HG03457 (cell line): Measurements from ENCODE around the gene IFT88.

Experiments
- ATAC-seq: cut with Tn5 transposase; IDR thresholded peaks from one replicate; pipeline ENCODE4 v1.9.1; 2021; ENCODE audit warnings: moderate number of reproducible peaks; ENCODE audit not compliant: unreplicated experiment

Gene IFT88

DNA sequence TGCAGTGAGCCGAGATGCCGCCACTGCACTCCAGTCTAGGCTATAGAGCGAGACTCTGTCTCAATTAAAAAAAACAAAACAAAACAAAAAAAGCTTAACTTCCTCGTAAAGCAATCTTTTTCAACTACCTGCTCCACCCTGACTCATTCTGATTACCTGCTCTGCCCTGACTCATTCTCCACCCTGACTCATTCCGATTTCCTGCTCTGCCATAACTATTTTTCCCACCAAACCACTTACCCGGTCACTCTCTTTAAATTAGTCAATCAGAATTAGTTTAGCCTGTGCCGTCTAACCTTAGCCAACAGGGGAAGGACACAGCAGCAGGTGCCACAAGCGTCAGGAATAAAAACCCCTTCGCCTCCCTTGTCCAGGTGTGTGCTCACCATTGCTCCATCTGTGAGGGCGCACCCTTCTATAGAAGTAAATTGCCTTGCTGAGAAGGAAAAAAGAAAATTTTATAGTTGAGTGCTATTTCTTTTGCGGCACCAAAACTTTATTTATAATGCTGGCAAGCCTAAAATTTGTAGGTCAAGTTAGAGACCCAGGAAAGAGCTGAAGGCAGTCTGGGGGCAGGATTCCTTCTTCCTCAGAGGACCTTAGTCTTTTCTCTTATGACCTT is 1.7 kb upstream of the IFT88 start:
- no peak for ATAC-seq

DNA sequence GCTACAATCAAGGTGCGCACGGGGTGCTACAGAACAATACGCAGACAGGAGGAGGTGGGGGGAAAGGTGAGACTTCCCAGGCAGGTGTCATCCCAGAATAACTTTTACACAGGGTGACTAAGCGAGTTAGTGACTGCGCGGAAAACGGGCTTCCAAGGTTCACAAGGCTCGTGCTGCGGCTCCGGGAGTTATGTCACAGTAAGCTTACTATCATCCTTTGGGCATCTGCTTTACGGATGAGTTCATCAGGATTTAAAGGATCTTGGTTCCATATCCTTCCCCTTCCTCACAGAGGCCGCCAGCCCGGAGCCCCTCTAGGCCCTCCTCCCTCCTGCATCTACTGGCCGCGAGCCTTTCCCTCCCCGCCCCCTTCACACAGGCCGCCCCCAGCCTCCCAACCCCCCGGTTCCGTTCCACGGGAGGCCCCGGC is 474 bp upstream of the IFT88 start:
- ATAC-seq, result peak; percentile 26

DNA sequence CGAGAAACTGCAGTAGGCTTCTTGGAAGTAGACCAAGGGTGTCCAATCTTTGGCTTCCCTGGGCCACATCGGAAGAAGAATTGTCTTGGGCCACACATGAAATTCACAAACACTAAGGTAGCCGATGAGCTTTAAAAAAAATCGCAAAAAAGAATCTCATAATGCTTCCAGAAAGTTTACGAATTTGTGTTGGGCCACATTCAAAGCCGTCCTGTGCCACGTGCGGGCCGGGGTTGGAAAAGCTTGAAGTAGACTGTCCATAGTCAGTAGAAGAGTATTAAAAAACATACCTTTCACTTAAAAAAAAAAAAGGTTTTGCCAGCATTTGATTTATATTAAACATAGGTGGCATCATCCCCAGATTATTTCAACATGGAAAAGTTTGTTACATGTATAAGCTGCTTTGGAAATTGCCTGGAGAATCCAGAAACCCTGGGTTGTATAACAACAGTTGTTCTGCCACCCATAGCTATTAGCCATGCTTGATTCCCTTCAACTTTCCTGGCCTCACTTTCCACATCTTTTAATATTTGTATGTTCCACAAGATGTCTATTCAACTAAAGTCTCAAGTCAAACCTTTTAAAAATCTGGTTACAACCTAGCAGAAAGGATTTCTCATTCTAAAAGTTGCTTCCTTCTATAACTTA is 1.0 kb downstream of the IFT88 start:
- no peak for ATAC-seq

DNA sequence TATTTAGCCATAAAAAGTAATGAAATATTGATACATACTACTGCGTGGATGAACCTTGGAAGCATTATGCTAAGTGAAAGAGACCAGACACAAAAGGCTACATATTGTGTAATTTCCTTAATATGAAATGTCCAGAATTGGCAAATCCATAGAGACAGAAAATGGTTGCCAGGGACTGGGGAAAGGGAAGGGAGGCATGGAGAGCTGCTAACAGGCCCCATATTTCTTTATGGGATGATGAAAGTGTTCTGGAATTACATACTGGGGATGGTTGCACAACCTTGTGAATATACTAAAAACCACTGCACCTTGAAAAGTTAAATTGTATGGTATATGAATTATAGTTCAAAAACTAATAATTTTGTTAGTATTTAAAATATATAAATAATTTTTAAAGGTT is 3.6 kb downstream of the IFT88 start:
- no peak for ATAC-seq

DNA sequence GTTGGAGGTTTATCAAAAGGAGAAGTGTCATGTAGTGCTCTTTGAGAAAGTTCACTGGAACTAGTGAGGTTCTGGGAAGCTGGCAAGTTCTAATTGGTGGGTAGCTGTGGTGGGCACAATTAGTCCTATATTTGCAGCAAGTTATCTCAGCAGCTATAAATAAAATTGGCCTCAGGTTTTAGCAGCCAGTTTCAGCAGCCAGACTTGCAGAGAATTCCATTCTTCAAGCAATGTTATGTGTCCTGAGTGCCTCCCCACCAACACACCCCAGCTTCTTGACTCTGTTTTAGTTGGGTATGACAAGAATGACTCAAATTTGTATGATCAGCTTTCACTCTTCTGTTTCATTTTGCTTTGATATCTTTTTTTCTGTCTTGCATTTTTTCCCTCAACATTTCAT is 4.7 kb downstream of the IFT88 start:
- no peak for ATAC-seq

DNA sequence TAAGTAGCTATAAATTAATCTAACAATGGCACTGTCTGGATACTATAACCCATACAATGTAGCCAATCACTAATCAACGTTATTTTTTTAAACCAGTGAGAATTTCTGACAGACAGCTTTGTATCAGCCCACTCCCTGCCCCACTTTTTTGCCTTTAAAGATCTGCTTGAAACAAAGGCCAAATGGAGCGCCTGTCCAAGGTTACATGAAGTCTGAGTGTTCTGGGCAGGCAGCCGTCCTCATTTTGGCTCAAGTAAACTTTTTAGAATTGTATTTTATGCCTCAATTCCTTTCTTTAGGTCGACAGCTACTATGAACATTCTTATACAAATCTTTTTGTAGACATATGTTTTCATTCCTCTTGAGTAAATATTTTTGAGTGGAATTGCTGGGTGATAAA is 6.2 kb downstream of the IFT88 start:
- no peak for ATAC-seq

DNA sequence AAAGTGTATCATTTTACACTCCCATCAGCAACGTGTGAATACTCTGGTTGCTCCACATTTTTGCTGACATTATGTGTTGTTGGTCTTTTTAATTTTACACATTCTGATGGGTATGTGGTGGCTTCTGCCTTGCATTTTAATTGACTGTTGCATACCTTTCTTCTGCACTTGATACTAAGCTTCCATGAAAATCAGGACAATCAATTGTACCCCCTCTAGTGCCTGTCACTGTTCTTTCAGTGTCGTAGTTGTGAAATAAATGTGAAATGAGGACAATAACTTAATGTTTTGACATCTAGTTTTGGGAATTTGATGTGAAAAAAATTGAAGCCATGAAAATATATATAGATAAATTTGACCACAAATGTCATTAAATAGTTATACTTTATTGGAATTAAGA is 6.7 kb downstream of the IFT88 start:
- ATAC-seq, result no peak

DNA sequence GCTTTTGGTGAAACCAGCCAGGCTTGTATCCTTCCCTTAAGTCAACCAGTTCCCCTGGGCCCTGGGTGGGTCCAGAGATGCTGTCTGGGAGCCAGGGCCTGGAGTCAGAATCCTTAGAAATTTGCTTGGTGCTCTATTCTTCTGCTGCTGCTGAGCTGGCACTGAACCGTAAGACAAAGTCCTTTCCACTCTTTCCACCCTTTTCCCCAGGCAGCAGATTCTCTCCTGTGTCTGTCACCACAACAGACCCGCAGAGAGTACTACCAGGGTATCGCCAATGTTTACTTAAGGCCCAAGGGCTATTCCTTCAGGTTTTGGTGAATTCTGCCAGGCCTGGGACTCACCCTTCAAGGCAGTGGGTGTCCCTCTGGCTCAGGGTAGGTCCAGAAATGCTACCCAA is 12.2 kb downstream of the IFT88 start:
- no peak for ATAC-seq

DNA sequence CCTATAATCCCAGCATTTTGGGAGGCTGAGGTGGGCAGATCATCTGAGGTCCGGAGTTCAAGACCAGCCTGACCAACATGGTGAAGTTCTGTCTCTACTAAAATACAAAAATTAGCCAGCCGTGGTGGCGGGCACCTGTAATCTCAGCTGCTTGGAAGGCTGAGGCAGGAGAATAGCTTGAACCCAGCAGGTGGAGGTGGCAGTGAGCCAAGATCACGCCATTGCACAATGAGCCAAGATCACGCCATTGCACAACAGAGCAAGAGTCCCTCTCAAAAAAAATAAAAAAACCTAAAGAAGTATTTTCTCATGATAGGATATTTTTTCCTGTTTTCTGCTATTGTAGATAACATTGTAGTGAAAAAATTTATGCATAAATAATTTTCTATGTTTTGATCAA is 13.3 kb downstream of the IFT88 start:
- ATAC-seq, result no peak

DNA sequence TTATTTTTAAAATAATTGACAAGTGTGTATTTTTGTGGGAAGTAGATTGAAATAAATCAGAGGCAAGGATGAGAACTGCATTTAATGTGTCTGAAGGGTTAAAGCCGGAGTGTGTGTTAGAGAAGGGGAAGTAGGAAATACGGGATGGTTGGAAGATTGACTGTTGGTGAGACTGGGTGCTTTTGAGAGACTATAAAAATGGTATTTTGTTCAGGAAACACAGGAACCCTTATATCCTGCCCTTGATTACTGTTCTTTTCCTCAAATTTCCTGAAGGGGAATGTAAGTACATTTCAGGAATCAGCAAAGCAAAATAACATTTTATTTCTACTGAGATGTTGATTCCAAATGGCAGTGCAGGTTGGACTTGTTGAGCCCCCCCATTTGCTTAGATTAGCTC is 15.1 kb downstream of the IFT88 start:
- no peak for ATAC-seq

DNA sequence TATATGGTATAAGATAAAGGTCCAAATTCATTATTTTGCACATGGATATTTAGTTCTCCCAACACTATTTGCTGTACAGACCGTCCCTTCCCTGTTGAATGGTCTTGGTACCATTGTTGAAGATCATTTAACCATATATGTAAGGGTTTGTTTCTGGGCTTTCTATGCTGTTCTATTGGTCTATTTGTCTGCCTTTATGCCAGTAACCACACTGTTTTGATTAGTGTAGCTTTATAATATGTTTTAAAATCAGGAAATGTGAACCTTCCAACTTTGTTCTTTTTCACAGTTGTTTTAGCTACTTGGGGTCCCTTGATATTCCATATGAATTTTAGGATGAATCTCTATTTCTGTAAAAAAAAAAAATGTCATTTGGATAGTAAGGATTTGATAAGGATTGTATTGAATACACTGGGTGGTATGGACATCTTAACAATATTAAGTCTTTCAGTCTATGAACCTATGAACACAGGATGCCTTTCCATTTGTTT is 16.9 kb downstream of the IFT88 start:
- ATAC-seq, result no peak

DNA sequence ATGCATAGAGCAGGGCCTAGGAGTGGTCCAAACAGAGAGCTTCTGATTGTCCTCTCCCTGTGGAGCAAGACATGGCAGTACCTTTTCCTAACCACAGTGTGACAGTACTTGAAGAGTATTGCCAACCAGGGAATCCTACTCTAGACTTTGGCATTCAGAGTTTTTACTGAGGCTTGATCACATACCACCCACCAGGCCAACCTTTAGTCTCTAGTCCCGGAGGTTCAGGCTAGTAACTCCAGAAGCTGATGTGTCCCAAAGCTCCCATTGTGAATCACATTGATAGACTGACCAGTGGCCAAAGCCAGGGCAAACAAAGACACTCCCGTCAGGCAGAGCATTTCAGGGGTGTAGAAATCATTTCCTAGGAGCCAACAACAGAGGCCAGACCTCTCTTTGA is 18.4 kb downstream of the IFT88 start:
- ATAC-seq, result no peak

DNA sequence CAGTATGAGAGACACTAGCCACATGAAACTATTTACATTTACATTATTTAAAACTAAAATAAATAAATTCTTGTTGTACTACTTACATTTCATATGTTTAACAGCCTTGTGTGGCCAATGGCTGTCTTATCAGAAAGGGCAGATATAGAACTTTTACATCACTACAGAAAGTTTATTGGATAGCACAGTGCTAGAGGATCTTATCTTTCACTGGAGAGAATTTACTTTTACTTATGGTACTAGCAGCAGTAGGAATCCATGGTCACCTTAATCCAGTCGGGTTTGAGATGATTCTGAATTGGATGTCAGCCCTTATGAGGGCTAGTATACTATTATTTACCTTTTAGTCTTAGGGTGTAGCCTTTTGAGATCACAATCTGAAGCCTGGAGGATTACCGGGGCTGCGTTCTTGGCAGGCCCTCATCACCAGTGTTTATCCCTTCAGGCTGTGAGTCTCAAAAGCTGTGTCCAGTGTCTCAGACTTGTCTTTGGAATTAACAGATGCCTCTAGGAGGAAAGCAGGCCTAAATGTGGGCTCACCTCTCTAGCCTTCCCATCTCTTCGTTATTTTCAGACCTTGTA is 21.7 kb downstream of the IFT88 start:
- no peak for ATAC-seq

DNA sequence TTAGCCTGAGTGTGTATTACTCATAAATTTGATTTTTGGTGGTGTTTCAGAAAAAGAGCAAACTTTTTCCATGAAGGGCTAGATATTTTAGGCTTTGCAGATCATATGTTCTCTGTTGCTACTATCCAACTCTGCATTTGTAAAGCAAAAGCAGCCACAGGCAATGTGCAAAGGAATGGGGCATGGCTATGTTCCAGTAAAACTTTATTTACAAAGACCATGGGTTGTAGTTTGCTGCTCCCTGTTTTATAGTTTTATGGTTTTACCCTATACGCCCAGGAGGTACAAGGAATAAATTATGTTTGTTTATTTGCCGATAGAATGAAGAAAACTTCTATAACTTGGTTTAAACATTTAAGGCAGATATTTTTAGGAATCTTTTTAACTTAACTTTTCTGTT is 23.6 kb downstream of the IFT88 start:
- no peak for ATAC-seq

DNA sequence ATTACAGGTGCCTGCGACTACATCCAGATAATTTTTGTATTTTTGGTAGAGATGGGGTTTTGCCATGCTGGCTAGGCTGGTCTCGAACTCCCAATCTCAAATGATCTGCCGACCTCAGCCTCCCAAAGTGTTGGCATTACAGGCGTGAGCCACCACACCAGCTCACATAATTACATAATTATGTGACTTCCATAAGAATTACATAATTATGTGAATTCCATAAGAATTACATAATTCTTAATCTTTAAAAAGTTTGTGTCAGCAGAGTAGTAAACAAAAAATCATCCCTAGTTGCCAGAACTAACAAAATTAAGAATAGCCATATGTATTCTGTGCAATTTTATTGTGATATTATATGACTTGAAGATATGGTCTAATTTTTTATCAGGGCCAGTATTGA is 25.6 kb downstream of the IFT88 start:
- no peak for ATAC-seq

DNA sequence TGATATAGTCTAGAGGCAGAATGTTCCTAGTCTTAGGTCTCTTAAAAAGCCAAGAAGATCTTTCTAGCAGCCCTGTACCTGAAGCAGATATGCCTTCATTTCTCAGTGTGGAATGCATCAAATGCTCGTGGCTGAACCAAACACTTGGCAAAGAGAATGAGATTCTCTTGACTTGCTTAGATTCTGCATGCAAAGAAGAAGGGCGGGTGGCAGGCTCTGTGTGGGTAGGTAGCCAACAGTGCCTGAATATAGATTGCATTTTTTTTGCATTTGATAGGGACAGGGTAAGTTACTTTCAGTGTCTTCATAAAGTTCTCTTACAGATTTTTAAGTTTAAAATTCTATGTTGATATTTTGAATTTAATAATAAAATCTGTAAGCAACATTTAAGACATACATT is 27.3 kb downstream of the IFT88 start:
- no peak for ATAC-seq

DNA sequence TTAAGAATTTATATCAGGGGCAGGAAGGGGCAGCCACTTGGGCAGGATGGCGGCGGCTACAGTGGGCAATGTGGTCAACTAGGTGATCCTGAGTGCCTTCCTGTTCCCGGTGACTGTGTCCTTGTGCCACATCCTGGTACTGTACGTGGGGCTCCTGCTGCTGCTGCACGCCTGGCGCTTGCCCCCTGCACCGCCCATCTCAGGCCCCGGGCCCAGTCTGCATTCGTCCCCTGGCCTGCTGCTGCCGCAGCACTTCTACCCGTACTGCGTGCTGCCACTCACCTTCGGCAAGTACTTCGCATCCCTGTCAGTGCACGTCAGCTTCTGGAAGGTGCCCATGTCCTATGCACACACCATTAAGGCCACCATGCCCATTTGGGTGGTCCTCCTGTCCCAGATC is 40.1 kb downstream of the IFT88 start:
- ATAC-seq, result no peak

DNA sequence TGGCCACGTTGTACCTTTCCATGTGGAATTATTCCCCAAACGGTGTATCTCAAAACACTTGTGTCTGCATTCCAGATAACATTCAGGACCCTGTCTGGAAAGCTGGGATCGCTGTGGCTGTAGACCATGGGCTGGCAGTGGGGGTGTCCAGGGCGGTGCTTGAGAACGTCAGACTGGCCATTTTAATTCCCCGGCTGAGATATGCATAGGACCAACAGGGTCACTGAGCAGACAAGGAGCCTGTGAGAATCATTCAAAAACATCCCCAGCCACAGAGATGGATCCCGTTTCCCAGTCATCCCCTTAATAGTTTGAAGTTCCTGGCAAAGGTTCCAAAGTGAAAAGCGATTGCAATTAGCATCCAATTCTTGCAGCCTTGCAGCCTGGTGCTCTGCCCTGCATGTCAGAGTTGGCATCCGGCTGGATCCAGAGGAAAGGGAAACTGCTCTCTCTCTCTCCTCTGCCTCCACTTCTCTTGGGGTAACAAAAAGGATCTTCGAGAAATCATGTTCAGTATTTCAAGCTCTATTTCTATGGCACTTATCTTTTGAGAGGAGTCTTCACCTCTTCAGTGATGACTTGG is 41.6 kb downstream of the IFT88 start:
- no peak for ATAC-seq

DNA sequence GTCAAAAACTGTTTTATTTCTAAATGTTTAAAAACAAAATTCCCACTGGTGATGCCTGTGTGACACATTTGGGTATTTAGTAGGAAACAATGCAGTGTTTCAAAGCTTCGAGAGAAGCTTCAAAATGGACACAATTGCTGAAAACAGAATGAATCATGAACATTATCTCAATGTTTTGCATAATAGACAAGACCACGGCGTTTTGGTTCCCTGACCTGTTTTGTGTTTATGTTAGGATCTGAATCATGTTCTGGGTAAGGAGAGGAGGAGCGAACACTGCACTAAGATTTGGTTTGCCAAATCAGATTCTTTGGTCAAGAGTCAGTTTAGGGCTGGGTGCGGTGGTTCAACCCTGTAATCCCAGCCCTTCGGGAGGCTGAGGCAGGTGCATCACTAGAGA is 42.2 kb downstream of the IFT88 start:
- no peak for ATAC-seq

DNA sequence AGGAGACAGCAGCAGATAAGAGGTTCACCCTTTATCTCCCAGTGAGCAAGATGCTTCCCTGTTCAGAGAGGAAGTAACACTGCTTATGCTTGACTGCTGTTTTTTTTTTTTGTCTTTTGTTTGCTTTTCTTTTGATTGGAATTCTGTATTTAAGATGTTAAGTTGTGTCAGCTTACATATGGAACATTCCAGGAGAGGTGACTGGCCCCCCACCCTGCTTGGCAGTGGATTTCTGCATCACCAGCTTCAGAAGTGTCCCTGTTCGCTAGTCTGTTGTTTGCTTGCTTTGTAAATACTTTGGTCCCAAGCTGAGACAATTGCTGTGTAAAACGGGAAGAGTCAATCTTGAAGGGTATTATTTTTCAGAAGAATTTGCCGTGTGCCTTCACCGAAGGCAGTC is 43.0 kb downstream of the IFT88 start:
- no peak for ATAC-seq

DNA sequence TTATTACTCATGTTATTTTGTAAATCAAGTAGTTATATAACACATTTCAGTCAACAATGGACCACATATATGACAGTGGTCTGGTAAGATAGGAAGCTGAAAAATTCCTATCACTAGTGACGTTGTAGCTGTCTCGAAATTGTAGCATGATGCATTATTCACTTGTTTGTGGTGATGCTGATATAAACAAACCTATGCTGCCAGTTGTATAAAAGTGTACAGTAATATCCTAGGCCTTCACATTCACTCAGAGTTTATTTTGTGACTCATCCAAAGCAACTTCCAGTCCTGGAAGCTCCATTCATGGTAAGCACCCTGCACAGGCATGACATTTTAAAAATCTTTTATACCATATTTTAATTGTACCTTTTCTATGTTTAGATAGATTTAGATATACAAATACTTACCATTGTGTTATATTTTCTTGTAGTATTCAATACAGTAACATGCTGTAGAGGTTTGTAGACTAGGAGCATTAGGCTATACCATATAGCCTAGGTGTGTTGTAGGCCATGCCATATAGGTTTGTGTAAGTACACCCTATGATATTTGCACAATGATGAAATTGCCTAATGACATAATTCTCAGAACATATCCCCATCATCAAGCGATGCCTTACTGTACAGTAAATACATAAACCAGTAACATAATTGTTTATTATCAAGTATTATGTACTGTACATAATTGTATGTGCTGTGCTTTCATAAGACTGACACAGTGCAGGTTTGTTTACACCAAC is 49.3 kb downstream of the IFT88 start:
- ATAC-seq, result no peak

DNA sequence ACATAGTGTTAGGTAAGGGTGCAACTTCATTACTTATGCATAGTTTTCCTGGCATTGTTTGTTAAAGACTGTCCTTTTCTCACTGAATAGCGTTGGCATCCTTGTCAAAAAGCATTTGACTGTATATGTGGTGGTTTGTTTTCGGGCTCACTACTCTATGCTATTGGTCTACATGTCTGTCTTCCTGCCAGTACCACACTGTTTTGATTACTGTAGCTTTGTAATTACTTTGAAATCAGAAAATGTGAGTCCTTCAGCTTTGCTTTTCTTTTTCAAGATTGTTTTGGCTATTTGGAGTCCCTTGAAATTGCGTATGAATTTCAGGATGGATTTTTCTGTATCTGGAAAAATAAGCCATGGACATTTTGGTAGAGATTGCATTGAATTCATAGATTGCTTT is 56.0 kb downstream of the IFT88 start:
- ATAC-seq, result no peak
